ENCODE data around the gene BCAR3.

The BCAR3 gene

GRCh38 chr1:93638307-93638847 is 43.3 kb downstream of the BCAR3 start:
- TF ChIP-seq, protein P1, sequence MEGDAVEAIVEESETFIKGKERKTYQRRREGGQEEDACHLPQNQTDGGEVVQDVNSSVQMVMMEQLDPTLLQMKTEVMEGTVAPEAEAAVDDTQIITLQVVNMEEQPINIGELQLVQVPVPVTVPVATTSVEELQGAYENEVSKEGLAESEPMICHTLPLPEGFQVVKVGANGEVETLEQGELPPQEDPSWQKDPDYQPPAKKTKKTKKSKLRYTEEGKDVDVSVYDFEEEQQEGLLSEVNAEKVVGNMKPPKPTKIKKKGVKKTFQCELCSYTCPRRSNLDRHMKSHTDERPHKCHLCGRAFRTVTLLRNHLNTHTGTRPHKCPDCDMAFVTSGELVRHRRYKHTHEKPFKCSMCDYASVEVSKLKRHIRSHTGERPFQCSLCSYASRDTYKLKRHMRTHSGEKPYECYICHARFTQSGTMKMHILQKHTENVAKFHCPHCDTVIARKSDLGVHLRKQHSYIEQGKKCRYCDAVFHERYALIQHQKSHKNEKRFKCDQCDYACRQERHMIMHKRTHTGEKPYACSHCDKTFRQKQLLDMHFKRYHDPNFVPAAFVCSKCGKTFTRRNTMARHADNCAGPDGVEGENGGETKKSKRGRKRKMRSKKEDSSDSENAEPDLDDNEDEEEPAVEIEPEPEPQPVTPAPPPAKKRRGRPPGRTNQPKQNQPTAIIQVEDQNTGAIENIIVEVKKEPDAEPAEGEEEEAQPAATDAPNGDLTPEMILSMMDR (IDR thresholded peaks at IDR 0.05; ENCODE audit: low read depth, low read length, missing control alignments): no peak
- H3K4me3 ChIP-seq (replicated peaks; ENCODE audit: low read depth, low read length): no peak overlapping the region
- no peak for DNase-seq (ENCODE audit: extremely low read depth, low read depth)

DNA sequence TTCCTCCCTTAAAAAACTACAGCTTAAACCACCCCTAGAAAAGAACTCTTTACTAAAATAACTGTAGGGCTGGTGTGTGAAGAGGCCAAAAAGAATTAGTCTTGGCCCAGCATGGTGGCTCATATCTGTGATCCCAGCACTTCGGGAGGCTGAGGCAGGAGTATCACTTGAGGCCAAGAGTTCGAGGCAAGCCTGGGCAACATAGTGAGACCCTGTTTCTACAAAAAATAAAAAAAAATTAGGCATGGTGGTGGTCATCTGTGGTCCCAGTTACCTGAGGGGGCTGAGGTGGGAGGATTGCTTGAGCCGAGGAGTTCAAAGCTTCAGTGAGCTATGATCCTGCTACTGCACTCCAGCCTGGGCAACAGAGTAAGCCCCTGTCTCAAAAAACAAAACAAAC is 44.9 kb downstream of the BCAR3 start:
- DNase-seq (ENCODE audit: extremely low read depth, low read depth): no peak
- no peak overlapping the region for H3K4me3 ChIP-seq (replicated peaks; ENCODE audit: low read depth, low read length)
- TF ChIP-seq, protein P1 (IDR thresholded peaks at IDR 0.05; ENCODE audit: low read depth, low read length, missing control alignments): no peak

GRCh38 chr1:93635614-93636543 is 45.8 kb downstream of the BCAR3 start:
- H3K4me3 ChIP-seq (replicated peaks; ENCODE audit: low read depth, low read length): no peak overlapping the region
- DNase-seq (ENCODE audit: extremely low read depth, low read depth): no peak
- TF ChIP-seq, protein P1 (IDR thresholded peaks at IDR 0.05; ENCODE audit: low read depth, low read length, missing control alignments): no peak

DNA sequence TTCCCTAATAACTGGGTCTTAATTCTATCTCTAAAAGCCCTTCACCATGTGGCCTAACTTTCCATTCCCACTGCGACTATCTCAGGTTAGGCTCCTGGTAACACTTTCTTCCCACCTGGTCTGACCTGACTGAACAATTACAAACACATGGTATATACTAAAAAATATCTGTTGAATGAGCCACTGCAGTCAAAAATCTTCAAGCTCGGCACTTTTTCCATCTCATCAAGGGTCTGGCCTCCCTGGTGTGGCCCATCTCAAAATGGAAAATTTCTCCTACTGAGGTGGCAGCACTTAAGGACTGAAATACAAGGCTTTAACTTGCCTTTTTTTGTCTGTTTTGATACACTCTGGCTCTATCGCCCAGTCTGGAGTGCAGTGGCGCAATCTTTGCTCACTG is 48.3 kb downstream of the BCAR3 start:
- no peak for DNase-seq (ENCODE audit: extremely low read depth, low read depth)
- H3K4me3 ChIP-seq (replicated peaks; ENCODE audit: low read depth, low read length): no peak overlapping the region
- TF ChIP-seq, protein P1 (IDR thresholded peaks at IDR 0.05; ENCODE audit: low read depth, low read length, missing control alignments): no peak

DNA sequence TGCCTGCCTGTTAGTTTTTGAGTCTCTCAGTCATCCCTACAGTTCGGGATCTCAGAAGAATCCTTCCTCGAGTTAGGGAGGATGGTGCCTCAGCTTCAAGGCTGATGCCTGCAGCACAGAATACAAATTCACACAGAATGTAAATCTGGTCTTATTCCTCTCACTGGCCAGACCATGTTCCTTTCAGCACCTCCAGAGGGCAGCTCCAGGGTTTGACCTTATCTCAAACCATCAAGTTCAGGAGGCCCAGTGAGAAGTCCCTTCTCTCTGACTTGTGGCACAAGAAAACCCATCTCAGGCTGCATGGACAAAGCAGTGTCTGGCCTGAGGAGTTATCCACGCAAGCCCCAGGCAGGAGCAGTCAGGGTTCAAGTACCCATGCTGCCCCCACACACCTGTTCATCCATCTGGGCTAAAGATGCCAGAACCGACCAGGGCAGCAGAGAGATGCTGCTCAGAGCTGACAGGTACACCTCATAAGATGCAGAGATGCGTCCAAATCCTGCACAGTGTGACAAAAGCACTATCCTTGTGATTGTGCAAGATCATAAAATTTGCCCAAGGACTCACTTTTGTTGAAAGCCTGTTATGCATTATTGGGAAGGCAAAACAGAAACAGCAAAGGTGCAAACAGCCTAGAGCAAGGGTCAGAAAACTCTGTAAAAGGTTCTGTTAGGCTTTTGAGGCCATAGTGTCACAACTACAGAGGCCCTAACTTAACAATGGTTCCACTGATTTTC is 49.8 kb downstream of the BCAR3 start:
- no peak for DNase-seq (ENCODE audit: extremely low read depth, low read depth)
- H3K4me3 ChIP-seq (replicated peaks; ENCODE audit: low read depth, low read length): no peak overlapping the region
- TF ChIP-seq, protein P1 (IDR thresholded peaks at IDR 0.05; ENCODE audit: low read depth, low read length, missing control alignments): peak; percentile 7

GRCh38 chr1:93630168-93630567 is 51.5 kb downstream of the BCAR3 start:
- DNase-seq (ENCODE audit: extremely low read depth, low read depth): no peak
- TF ChIP-seq, protein P1 (IDR thresholded peaks at IDR 0.05; ENCODE audit: low read depth, low read length, missing control alignments): no peak
- no peak overlapping the region for H3K4me3 ChIP-seq (replicated peaks; ENCODE audit: low read depth, low read length)
